NCI-H187 (cell line): ENCODE measurements around the gene CBX3.
"Not testable (repeated sequence)": the region's sequence is repeated elsewhere in the genome, so short reads cannot be mapped to it uniquely, and the experiment has no call there.

Source experiments
- DNase-seq, 2 experiments: peaks; one replicate each; lab custom pipeline; 2025; lab: John Stamatoyannopoulos, UW

The CBX3 gene

DNA sequence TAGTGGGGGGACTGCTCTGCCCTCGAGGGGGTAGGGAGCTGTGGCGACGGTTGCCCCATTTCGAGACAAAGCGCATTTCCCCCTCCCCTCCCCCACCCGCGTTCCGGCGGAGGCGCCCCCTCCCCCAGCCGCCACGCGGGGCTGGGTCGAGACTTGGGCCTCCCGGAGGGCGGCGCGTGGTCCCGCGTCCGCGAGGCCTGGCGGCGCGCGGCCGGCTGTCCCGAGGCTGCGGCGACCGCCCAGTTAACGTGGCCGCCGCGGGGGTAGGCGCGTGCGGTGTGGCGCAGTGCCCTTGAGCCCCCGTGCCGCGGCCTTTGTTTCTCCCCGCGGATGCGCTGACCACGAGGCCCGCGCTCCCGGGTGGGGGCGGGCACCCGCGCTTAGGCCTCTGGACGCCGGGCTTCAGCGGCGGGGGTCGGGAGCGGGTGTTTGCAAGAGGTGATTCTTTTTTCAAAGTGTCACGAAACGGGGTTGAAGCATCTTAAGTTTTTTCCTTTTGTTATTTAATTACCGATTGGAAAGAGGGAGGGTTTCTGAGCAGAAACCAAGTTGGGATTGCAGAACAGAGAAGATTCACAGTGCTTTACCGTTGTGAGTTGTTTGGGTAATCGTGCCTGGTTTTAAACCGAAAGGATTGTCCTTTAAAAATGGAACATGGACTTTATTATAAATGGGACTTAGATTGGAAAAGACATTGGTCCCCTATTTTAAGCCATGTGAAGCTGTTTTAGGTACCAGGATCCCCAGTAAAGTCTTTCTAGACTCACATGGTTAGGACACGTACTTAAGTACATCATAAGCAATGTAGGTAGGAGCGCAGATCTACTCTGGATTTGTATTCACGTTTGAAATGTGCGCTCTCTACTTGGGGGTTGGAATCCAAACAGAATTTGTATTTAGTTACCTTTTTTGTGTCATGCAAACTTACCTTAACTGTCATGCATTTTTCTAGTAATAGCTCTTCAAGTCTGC is 760 bp downstream of the CBX3 start:
- no peak for DNase-seq

GRCh38 chr7:26203016-26203415 is 1.5 kb downstream of the CBX3 start:
- DNase-seq, result no peak

- DNase-seq, result no peak
Observed at GRCh38 chr7:26208040-26208439, 6.5 kb downstream of the CBX3 start.

DNA sequence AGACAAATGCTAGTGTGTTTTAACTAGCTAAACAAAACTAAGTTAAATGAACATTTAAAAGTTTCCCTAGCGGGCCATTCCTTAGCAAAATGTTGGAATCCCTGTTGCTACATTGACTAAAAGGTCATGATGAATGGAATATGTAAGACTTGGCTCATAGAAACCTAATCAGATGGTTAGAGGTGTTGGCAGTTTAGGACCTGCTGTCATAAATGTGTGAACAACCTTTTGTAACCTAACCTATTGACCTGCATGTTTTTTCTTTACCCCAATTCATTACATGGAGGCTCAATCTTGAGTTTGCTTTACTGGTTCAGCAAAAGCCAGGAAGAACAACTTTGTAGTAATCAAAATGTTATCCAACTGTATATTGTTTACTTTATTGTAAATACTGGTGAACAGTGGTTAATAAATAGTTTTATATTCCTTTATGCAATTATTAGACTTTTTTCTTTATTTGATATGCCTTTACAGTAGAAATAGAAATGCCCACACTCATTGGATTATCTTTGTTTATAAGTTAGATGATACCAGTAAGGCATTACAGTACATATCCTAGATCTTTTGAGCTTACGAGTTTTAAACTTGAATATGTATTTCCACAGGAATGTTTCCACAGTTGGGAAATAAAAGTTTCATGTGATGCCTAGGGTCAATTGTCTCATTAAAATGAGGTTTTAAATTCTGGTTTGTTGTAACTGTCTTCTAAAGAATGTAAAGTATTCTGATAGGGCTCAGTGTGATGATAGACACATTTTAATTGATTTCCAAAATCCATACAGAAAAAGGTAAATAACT is 11.6 kb downstream of the CBX3 start:
- no peak for DNase-seq

DNA sequence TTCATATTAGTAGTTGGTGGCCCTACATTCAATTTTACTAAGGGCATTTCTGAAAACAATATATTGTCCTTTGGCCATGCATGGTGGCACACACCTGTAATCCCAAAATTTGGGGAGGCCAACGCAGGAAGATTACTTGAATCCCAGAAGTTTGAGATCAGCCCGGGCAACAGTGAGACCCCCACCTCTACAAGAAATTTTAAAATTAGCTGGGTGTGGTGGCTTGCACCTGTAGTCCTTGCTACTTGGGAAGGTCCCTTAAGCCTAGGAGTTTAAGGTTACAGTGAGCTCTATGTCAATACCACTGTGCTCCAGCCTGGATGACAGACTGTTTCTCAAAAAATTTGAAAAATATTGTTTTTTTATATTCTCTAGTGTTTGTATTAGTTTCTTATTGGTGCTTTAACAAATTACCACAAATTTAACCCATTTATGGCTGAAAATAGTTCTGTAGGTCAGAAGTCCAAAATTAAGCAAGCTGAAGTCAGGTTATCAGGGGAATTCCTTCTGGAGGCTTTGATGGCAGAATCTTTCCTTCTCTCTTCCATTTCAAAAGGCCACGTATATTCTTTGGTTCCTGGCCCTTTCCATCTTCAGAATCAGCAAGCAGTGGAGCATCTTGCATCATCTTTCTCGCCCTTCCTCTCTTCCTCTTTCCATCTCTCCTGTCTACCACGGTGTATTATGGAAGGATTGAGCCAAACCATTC is 12.4 kb downstream of the CBX3 start:
- no peak for DNase-seq

GRCh38 chr7:26216049-26216448 is 14.5 kb downstream of the CBX3 start:
- DNase-seq, result no peak

DNA sequence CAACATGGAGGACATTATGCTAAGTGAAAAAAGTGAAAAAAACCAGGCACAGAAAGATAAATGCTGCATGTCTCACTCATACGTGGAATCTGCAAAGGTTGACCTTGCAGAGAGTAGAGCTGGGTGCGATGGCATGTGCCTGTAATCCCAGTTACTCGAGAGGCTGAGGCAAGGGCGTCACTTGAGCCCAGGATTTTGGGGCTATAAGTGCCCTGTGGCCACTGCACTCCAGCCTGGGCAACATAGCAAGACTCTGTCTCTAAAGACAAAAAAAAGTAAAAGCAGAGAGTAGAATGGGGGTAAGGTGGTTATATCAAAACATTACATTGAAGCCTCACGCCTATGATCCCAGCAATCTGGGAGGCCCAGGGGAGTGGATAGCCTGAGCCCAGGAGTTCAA is 22.8 kb downstream of the CBX3 start:
- no peak for DNase-seq

GRCh38 chr7:26227987-26228386 is 26.4 kb downstream of the CBX3 start:
- no peak for DNase-seq

GRCh38 chr7:26233902-26234511 is 32.5 kb downstream of the CBX3 start:
- DNase-seq, result no peak

DNA sequence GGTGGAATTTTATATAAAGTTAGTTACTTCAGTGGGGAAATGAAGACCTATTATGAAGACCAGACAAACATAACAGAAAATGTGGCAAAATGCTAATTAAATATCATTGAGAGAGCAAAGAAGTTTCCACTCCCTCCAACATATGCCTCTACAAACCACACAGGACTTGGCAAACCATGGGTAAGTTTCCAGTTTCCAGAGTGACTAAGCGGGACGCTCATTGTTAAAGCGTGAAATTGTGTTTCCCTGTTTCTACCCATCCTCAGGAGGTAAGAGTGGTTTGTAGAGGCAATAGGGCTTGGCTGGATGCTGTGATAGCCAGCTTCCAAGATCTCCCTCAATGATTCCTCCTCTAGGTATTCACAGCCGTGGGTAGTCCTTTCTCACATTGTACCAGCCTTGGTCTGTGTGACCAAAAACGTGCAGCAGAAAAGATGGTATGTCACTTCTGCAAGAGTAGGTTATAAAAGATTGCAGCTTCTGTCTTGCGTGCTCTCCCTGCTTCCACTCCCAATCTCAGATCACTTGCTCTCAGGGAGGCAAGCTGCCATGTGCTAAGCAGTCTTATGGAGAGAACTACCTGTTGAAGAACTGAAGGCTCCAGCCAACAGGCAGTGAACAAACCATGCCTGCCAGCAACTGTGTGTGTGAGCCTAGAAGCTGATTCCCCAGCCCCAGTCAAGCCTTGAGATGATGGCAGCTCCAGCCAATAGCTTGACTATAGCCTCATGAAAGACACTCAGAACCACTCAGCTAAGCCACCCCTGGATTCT is 35.7 kb downstream of the CBX3 start:
- DNase-seq, result no peak

DNA sequence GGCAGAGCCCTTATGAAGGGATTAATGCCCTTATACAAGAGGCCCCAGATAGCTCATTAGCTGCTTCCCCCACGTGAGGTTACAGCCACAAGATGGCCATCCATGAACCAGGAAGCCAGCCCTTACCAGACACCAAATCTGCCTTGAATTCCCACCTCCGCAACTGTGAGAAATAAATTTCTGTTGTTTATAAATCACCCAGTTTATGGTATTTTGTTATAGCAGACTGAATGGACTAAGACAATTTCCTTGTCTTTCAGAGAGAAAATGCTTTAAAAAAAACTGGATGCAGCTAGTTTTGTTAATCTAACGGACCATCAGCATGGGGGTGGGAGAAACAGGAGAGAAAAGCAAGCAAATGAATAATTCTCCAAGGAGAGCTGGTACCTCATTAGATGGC is 36.5 kb downstream of the CBX3 start:
- DNase-seq, result no peak

GRCh38 chr7:26245150-26245549 is 43.6 kb downstream of the CBX3 start:
- DNase-seq, result no peak

DNA sequence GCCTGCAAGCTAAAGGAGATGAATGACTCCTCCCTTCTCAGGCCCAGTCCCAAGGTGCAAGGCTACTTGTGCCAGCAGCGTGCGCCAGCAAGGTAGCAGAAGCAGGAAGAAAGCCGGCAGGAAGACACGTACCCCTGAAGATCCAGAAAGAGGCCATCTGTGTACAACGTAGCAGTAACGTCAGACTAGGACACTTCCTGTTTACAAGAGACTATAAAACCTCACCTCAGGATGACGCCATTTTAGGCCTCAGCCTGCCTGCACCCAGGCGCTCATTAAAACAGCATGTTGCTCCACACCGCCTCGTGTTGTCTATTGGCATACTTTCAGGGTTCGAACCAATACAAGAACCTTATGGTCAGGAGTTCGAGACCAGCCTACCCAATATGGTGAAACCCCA is 48.7 kb downstream of the CBX3 start:
- no peak for DNase-seq

DNA sequence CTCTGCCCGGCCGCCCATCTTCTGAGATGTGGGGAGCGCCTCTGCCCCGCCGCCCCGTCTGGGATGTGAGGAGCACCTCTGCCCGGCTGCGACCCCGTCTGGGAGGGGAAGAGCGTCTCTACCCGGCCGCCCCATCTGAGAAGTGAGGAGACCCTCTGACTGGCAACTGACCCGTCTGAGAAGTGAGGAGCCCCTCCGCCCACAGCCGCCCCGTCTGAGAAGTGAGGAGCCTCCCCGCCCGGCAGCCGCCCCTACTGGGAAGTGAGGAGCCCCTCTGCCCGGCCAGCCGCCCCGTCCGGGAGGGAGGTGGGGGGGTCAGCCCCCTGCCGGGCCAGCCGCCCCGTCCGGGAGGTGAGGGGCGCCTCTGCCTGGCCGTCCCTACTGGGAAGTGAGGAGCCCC is 60.3 kb downstream of the CBX3 start:
- not testable (repeated sequence) for DNase-seq
